NAMALWA (cell line): ENCODE measurements around the gene MYL2.
A peak's percentile ranks its signal among the peaks of the same experiment; 100 is the strongest.

Experiments
- DNase-seq: peaks from one replicate; pipeline ENCODE4 v3.0.0-alpha.2; 2015; ENCODE audit warnings: low spot score

Gene MYL2

GRCh38 chr12:110929818-110930217 is 9.4 kb upstream of the MYL2 start:
- no peak for DNase-seq

- no peak for DNase-seq
These were observed 8.3 kb upstream of the MYL2 start for GRCh38 chr12:110928700-110929099.

- DNase-seq = no peak
These were observed 7.2 kb upstream of the MYL2 start for GRCh38 chr12:110927546-110927945.

GRCh38 chr12:110923692-110924334 is 3.4 kb upstream of the MYL2 start:
- DNase-seq = no peak

GRCh38 chr12:110923192-110923591 is 2.8 kb upstream of the MYL2 start:
- no peak for DNase-seq

- no peak for DNase-seq
These were observed 2.3 kb upstream of the MYL2 start for GRCh38 chr12:110922652-110923051.

GRCh38 chr12:110921262-110921661 is 883 bp upstream of the MYL2 start:
- no peak for DNase-seq

- DNase-seq = no peak
These were observed 659 bp downstream of the MYL2 start for GRCh38 chr12:110919720-110920119.

- DNase-seq = no peak
These were observed 2.4 kb downstream of the MYL2 start for GRCh38 chr12:110917961-110918360.

GRCh38 chr12:110917467-110917866 is 2.9 kb downstream of the MYL2 start:
- DNase-seq = no peak

- no peak for DNase-seq
These were observed 4.0 kb downstream of the MYL2 start for GRCh38 chr12:110916295-110916875.

GRCh38 chr12:110913119-110914056 is 7.0 kb downstream of the MYL2 start:
- DNase-seq = peak; percentile 77

GRCh38 chr12:110912263-110912662 is 8.1 kb downstream of the MYL2 start:
- DNase-seq = no peak

- no peak for DNase-seq
These were observed 11.8 kb downstream of the MYL2 start for GRCh38 chr12:110908377-110909152.

GRCh38 chr12:110907583-110907982 is 12.8 kb downstream of the MYL2 start:
- DNase-seq = no peak

- DNase-seq = no peak
These were observed 13.4 kb downstream of the MYL2 start for GRCh38 chr12:110906985-110907384.

- peak; percentile 27 for DNase-seq
These were observed 13.9 kb downstream of the MYL2 start for GRCh38 chr12:110906516-110906915.

- peak; percentile 75 for DNase-seq
These were observed 14.3 kb downstream of the MYL2 start for GRCh38 chr12:110906083-110906482.

- no peak for DNase-seq
These were observed 16.9 kb downstream of the MYL2 start for GRCh38 chr12:110903511-110903910.

- DNase-seq = no peak
These were observed 19.0 kb downstream of the MYL2 start for GRCh38 chr12:110901401-110901800.

- DNase-seq = no peak
These were observed 23.8 kb downstream of the MYL2 start for GRCh38 chr12:110896559-110896958.

- DNase-seq = no peak
These were observed 26.4 kb downstream of the MYL2 start for GRCh38 chr12:110893956-110894355.
